ENCODE results near the gene PCDHA13.

- TF ChIP-seq RAD21 (IDR thresholded peaks at IDR 0.05; ENCODE audit: low read depth), result no peak
- no peak for TF ChIP-seq USF1 (IDR thresholded peaks at IDR 0.05)
- TF ChIP-seq CREB1 (IDR thresholded peaks at IDR 0.05; ENCODE audit: low read depth), result no peak
- no peak for TF ChIP-seq MAX (IDR thresholded peaks at IDR 0.05)
- TF ChIP-seq EP300 (IDR thresholded peaks at IDR 0.05; ENCODE audit: borderline replicate concordance), result no peak
- no peak for TF ChIP-seq EGR1 (IDR thresholded peaks at IDR 0.05)
- TF ChIP-seq CEBPB (IDR thresholded peaks at IDR 0.05), result no peak
- TF ChIP-seq YY1 (IDR thresholded peaks at IDR 0.05; ENCODE audit: low read depth), result no peak
- no peak for TF ChIP-seq TAF1 (IDR thresholded peaks at IDR 0.05; ENCODE audit: low read depth)
- TF ChIP-seq TCF12 (IDR thresholded peaks at IDR 0.05; ENCODE audit: low read depth), result no peak
- TF ChIP-seq NFIC (IDR thresholded peaks at IDR 0.05), result no peak
- no peak for TF ChIP-seq TEAD4 (IDR thresholded peaks at IDR 0.05)
Measured at GRCh38 chr5:140862441-140863295, 19.3 kb upstream of the PCDHA13 start.
